RWPE2 (cell line): ENCODE results near the gene A1BG.
"Not testable (repeated sequence)": the region's sequence is repeated elsewhere in the genome, so short reads cannot be mapped to it uniquely, and the experiment has no call there.

Experiments
- ATAC-seq: fragments of 200-7000 bp; cut with Tn5 transposase; 3 replicates; pipeline ENCODE4 v1.9.1; 2021; ENCODE audit warnings: low read depth
- DNase-seq: peaks from one replicate; pipeline ENCODE4 v3.0.0-alpha.2; 2020; ENCODE audit warnings: low spot score
- H3K27ac ChIP-seq: fragments of 450-650 bp; 2 replicates; pipeline ENCODE4 v1.5.1; 2017; ENCODE audit warnings: mild to moderate bottlenecking; ENCODE audit not compliant: poor library complexity, severe bottlenecking
- H3K27me3 ChIP-seq: fragments of 250-450 bp; sonication (Bioruptor Pico); 2 replicates; pipeline ENCODE4 v1.5.1; 2021; ENCODE audit warnings: mild to moderate bottlenecking, moderate library complexity; ENCODE audit not compliant: insufficient read depth, poor library complexity, severe bottlenecking
- H3K36me3 ChIP-seq: fragments of 250-450 bp; sonication (Bioruptor Pico); 2 replicates; pipeline ENCODE4 v1.5.1; 2020; ENCODE audit warnings: low read depth, mild to moderate bottlenecking, moderate library complexity
- H3K4me1 ChIP-seq: fragments of 250-450 bp; sonication (Bioruptor Pico); 2 replicates; pipeline ENCODE4 v1.5.1; 2021; ENCODE audit warnings: mild to moderate bottlenecking, moderate library complexity; ENCODE audit not compliant: insufficient read depth, poor library complexity, severe bottlenecking
- H3K4me3 ChIP-seq: fragments of 250-450 bp; sonication (Bioruptor Pico); 2 replicates; pipeline ENCODE4 v1.5.1; 2021; ENCODE audit warnings: mild to moderate bottlenecking, moderate library complexity; ENCODE audit not compliant: severe bottlenecking
- H3K9me3 ChIP-seq: fragments of 250-450 bp; sonication (Bioruptor Pico); 2 replicates; pipeline ENCODE4 v1.5.1; 2021; ENCODE audit warnings: mild to moderate bottlenecking, moderate library complexity; ENCODE audit not compliant: severe bottlenecking
- CTCF ChIP-seq: fragments of 450-650 bp; IDR thresholded peaks from one replicate; pipeline ENCODE4 v1.5.1; 2017; ENCODE audit warnings: mild to moderate bottlenecking, moderate library complexity; ENCODE audit not compliant: poor library complexity, severe bottlenecking

The A1BG gene

GRCh38 chr19:58380662-58381459 is 27.6 kb upstream of the A1BG start, which contains the start of gene ZNF837:
Gene ZNF837 (minus strand): TSS chr19:58381030. CDS start chr19:58369332, 11,698 bp downstream.
- DNase-seq = peak; percentile 100
- H3K4me3 ChIP-seq = peak within 1 kb of the TSS; percentile 68
- H3K9me3 ChIP-seq = no peaks in the 10 kb centered on the region
- peak; percentile 86 for ATAC-seq
- peak within 1 kb of the TSS; percentile 42 for H3K27ac ChIP-seq
- TF ChIP-seq CTCF = no peak
- no peaks in the 10 kb centered on the region for H3K4me1 ChIP-seq
- no peaks in the 10 kb centered on the region for H3K36me3 ChIP-seq
- no peaks in the 10 kb centered on the region for H3K27me3 ChIP-seq

- Histone ChIP-seq H3K36me3 (no peaks in the 10 kb centered on the region), H3K9me3 (no peaks in the 10 kb centered on the region), H3K4me3 (peak overlapping the region; percentile 68), H3K4me1 (no peaks in the 10 kb centered on the region), H3K27me3 (no peaks in the 10 kb centered on the region), H3K27ac (peak overlapping the region; percentile 42)
- ATAC-seq (no peak; the same call in 2 of the 3 replicates), DNase-seq (no peak)
- no peak for TF ChIP-seq CTCF
Observed at GRCh38 chr19:58380037-58380661, 26.9 kb upstream of the A1BG start.

- H3K27ac ChIP-seq = no peak overlapping the region
Observed at GRCh38 chr19:58379246-58379645, 26.0 kb upstream of the A1BG start.

GRCh38 chr19:58376724-58377123 is 23.4 kb upstream of the A1BG start:
- not testable (repeated sequence) for H3K36me3 ChIP-seq, H3K27me3 ChIP-seq, ATAC-seq, H3K27ac ChIP-seq, H3K4me3 ChIP-seq, H3K4me1 ChIP-seq, DNase-seq, H3K9me3 ChIP-seq

More at GRCh38 chr19:58379246-58379645, 26.0 kb upstream of the A1BG start:
- no peaks in the 10 kb centered on the region for H3K27me3 ChIP-seq
- no peak for TF ChIP-seq CTCF
- H3K36me3 ChIP-seq = no peaks in the 10 kb centered on the region
- H3K9me3 ChIP-seq = no peaks in the 10 kb centered on the region
- DNase-seq = no peak
- ATAC-seq = no peak
- H3K4me3 ChIP-seq = no peak overlapping the region
- H3K4me1 ChIP-seq = no peaks in the 10 kb centered on the region

- Histone ChIP-seq H3K9me3 (no peaks in the 10 kb centered on the region), H3K4me1 (no peaks in the 10 kb centered on the region), H3K36me3 (no peaks in the 10 kb centered on the region), H3K27me3 (no peaks in the 10 kb centered on the region), H3K27ac (no peak overlapping the region), H3K4me3 (no peak overlapping the region)
- ATAC-seq = no peak
- no peak for TF ChIP-seq CTCF
- no peak for DNase-seq
Observed at GRCh38 chr19:58374200-58374599, 20.9 kb upstream of the A1BG start.
